GM18507 (cell line): ENCODE measurements around the gene CDK10.

Experiments used
- DNase-seq: peaks from one replicate; pipeline ENCODE4 v3.0.0; 2011; ENCODE audit warnings: low read depth; ENCODE audit not compliant: insufficient read length; ENCODE audit errors: extremely low spot score
- FAIRE-seq: peaks from 2 replicates; lab custom pipeline; 2011; peaks lifted over from hg19 to GRCh38; lab: Jason Lieb, UNC

CDK10 gene

DNA sequence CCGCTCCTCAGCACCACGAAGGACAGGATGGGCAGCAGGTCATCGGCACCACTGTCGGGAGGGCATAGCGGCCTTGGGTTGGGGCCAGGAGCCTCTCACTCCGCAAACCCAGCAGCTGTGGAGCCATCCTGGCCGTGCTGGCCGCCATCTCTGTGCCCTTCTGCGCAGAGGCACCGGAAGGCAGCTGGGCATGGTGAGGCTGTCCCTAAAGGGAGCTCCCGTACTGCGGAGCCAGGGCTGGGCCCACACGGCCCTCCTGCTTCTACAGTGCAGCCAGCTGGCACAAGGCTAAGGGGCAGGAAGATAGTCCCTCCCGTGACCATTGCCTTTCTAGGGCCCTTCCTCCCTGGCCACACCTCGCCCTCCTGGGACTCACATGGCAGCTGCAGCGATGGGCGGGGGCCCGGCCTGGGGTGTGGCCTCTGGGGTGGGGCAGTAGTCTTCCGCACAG lies 22.0 kb downstream of the CDK10 start:
- DNase-seq (no peak), FAIRE-seq (no peak)

DNA sequence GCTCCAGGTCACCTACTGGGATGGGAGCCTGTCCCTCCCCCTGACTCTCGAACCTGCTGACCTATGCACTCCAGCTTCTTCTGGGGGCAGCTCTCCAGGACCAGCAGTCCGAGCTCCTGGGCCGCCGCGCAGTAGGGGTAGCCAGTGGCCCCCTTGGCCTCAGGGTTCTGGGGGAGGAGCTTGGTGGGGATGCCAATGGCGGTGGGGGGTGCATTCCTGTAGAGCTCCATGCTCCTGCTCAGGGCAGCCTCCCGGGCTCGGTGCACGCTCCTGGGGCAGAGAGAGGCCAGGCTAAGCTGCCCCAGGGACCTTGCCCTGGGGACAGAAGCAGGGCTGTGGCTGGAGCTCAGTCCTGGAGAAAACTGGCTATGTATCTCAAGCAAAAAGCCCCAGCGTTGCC lies 22.7 kb downstream of the CDK10 start:
- DNase-seq, result no peak
- FAIRE-seq, result no peak

DNA sequence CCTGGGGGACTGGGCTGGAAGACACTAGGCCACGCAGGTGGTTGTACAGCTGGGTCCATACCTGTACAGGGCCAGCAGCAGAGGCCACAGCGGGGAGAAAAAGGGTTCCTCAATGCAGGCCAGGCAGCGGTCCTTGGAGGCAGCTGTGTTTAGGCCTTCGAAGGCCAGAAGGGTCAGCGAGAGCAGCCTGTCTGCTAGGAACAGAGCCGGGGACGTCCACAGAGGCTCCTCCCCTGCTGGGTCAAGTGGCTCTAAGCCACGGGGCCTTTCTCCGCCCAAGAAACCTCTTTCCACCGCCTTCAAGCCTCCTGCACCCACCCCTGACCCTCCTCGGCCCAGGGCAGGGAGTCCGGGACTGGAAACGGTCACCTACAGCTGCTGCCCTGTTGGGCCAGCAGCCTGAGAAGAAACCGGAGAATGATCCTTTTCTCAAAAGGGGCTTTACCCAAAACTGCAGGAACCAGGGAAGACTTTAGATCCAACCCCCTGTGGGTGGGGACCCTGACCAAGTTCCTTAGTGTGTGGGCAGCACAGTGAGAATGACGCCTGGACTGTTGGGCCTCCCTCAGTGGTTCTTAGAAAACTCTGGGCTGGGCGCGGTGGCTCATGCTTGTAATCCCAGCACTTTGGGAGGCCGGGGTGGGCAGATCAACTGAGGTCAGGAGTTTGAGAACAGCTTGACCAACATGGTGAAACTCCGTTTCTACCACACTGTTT lies 23.4 kb downstream of the CDK10 start:
- no peak for FAIRE-seq
- DNase-seq, result no peak

DNA sequence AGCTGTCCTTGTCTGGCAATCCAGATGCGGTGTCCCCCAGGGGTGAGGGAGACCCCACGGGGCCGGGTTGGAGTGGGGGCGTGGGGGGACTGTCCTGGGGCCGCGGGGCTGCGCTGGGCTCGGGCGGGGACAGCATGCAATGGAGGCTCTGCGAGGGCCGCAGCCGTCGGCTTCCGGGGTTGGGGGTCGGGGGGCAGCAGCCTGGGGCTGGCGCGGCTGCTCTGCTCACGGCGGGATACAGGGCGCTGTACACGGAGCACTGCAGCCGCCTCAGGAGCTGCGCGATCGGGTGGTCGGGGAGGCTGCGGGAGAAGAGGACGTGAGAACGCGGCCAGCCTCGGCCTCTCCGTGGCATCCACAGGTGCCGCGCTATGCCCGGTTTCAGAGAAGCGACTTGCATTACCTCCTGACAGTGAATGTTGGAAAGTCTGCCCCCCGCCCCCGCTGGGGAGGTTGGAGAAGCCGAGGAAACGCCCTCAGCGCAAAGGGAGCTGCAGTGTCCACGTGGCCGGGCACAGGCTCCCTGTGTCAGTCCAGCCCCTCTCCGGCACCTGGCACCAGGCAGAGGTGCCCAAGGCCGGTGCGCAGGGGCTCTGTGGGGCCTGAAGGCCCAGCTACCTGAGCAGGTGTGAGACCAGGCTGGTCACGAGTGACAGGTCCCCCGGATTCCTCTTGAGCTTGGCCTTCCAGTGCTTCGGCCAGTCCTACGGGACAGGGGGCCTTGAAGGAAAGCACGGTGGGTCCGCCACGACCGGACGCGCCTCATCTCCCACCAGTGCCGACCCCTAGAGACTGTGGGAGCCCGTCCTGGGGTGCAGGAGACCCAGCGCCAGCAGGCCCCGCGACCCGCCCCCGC lies 24.4 kb downstream of the CDK10 start:
- no peak for FAIRE-seq
- DNase-seq, result no peak

DNA sequence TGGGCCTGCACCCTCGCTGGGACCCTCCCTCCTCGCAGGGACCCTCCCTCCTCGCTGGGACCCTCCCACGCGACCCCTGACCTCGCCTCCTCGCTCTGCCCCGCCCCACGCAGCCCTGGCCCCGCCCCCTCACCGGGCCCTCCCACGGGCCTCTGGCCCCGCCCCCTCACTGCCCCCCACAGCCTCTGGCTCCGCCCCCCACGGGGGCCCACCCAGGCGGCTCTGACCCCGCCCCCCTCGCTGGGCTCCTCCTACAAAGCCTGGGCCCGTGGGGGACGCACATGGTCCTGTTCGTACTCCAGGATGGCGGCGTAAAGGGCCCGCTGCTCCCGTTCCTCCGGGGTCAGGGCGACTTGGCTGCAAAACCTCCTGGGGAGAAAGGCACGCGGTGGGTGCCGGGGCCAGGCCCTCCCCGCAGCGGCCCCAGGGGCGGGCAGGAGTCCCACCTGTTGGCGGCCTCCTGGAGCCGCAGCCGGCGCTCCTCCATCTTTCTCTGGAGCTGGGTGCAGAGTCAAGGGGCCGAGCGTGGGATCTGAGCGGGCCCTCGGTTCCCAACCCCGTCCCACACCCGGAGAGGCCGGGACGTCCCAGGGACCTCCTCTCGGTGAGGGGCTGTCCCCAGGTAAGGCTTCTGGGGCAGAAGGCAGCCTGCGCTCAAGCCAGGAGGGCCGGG lies 25.2 kb downstream of the CDK10 start:
- FAIRE-seq (peak; percentile 73), DNase-seq (peak; percentile 80)

DNA sequence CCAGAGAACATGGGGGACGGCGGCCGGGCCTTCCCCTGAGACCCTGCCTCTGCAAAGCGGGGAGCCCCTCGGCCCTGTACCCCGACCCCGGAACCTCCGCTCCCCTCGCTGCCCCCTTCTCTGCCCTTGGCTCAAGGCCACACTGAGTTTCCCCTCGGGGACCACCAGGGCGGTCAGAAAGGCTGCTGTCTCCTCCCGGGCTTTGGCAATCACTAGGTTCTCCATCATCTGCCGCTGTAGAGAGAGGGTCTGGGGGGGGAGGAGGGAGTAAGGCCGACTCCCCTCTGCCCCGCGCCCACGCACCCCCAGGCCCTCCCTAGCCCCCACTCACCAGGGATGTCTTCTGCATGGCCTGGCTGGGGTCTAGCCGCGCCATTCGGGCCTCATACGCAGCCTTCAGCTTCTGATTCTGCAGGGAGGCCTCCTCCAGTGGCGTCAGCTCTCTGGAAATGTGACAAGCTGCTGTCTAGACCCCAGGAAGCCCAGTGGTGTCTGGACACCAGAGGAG lies 25.8 kb downstream of the CDK10 start:
- FAIRE-seq (no peak), DNase-seq (no peak)

DNA sequence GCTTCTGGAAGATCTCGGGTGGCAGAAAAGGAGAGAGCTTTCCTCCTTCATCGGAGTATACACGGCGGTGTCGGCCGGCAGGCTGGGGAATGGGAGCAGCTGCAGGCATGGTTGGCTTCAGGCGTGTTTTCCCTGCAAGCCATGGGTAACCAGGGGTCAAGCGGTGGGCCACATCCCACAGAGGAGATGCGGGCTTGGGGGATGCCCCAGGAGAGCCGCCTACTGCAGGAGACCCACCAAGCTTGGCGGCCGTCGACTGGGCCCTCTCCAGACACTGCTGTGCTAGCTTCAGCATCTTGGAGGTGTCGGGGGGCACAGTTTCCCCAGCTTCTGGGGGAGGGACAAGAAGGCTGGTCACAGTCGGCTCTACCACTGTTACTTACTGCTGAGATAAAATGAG lies 30.0 kb downstream of the CDK10 start:
- no peak for FAIRE-seq

DNA sequence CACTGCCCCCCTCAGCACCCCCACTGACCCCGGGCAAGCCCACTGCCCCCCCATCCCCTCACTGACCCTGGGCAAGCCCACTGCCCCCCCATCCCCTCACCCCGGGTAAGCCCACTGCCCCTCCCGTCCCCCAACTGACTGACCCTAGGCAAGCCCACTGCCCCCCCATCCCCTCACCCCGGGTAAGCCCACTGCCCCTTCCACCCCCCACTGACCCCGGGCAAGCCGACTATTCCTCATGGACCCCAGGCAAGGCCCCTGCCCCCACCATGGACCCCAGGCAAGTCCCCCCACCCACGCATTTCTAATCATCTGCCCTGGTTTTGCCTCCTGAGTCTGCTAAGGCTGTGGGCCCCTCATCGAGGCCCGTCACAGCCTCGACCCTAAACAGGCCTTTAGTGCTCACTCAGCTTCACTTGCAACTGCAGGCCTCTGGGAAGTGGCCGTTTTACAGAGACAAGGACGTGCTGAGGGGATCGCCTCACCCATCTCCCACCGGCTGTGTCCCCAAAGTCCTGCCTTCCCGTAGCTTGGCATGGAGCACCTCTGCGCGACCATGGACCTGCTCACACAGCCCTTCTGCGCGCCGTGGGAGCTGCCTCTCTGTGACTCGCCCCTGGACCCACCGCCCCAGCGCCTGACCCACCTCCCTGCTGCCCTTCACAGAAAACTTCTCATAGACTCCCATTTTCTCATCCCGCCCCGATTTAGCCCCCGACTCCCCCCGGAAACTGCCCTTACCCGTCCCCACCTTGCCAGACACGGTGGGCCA lies 30.6 kb downstream of the CDK10 start:
- FAIRE-seq, result no peak
- no peak for DNase-seq

More for the DNA sequence above, 30.0 kb downstream of the CDK10 start:
- DNase-seq, result no peak

DNA sequence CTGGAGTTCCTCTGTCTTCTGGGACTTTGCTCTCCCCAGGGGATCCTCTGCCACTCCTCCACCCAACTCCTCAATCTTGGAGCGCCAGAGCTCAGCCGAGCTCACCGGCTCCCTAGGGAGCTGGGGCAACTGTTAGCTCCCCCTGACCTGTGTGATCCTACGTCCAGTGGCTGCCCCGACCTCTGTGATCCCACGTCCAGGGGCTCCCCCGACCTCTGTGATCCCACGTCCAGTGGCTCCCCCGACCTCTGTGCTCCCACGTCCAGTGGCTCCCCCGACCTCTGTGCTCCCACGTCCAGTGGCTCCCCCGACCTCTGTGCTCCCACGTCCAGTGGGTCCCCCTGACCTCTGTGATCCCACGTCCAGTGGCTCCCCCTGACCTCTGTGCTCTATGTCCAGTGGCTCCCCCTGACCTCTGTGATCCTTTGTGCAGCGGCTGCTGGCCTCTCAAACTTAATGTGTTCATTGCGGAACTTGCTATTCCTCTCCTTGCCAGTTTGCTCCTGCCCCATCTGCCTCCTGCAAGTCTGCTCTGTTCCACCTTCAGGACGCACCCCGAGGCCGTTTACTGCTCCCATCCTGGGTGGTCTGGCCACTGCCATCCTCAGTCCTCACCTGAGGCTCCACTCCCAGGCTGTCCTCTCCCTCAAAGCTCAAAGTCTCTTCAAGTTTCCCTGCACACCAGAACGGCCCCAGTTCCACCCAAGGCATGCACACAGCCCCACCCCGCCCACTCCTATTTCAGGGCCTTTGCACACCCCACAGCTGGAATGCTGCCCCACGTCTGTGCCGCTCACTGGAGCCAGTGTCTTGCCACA lies 31.4 kb downstream of the CDK10 start:
- DNase-seq (no peak), FAIRE-seq (no peak)

DNA sequence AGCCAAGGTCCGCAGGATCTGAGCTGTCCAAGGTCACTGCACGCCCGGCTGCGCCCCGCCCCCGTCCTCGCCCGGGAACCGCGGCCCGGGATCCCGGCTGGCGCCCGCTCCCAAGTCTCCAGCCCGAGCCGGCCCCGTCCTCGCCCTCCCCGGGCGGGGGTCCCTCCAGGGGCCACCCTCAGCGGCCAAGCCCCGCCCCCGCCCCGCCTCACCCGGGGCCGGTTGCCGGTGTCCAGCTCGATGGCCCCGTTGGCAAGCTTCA lies 34.0 kb downstream of the CDK10 start:
- no peak for DNase-seq
- no peak for FAIRE-seq

DNA sequence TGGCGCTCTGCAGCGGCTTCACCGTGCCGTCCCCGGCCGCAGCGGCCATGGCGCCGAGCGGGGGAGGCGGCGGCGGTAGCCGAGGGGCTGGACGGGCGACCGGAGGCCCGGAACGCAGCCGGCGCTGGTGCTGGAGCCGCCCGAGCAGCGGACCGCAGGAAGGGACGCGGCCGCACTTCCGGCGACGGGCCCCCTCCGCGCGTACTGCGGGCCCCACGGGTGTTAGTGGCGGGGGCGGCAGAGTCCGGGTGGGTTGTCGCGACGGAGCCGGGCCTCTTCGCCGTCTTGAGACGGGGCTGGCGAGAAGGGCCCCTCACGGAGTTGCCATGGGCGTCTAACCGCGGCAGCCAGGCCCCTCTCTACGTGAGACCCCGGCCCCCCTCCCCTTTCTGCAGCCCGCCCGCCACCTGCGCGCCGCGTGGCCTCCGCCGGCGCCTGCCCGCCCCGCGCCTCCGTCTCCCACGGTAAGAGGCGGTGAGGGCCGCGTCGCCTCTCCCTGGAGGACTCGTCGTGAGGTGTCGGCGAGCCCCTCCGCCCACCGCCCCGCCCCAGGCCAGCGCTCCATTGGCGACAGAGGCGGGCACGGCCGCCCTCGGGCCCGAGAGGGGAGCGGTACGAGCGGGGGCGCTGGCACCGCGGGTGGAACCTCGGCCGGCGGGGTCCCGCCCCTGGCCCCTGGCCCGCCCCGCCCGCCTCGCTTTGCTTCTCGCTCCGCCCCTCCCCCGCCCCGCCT lies 34.5 kb downstream of the CDK10 start, which contains the start of the genes VPS9D1 and ZNF276:
VPS9D1 (minus strand) TSS at position 86 of the 733 bp plus-strand sequence; CDS start at position 49, 37 bp downstream.
ZNF276 (plus strand) TSS at position 725 of the 733 bp plus-strand sequence. CDS start 104 bp downstream, outside the sequence.
- DNase-seq (no peak), FAIRE-seq (peak; percentile 48)

DNA sequence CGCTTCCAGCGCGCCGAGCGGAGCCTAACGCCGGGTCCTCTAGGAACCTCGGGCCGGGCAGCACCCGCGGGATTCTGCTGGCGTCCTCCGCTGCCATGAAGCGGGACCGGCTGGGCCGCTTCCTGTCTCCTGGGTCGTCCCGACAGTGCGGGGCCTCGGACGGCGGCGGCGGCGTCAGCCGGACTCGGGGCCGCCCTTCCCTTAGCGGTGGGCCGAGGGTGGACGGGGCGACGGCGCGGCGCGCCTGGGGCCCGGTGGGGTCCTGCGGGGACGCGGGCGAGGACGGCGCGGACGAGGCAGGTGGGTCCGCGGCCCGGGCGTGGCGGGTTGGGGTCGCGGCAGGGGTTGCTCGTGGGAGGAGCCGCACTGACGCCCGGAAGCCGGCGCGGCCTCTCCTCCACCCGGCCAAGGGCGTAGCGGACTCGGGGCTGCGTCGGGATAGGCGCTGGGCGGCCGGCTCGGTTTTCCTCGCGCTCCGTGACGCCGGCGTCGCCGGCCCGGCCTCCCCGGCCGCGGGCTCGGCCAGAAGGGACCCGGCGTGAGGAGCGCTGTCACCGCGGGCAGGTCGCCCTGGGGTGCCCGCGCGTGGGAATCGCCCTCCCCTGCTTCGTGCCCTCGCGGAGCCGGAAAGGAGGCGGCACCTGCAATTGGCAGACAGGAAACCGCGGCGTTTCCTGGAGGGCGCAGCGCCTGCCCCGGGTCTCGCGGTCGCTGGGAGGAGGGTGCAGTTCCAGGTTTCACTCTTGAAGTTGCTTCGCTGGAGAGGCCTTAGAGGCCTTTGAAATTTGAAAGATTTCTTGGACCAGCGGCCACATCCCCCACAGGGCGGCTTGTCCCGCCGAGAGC lies 35.3 kb downstream of the CDK10 start:
- FAIRE-seq, result peak; percentile 66
- no peak for DNase-seq

DNA sequence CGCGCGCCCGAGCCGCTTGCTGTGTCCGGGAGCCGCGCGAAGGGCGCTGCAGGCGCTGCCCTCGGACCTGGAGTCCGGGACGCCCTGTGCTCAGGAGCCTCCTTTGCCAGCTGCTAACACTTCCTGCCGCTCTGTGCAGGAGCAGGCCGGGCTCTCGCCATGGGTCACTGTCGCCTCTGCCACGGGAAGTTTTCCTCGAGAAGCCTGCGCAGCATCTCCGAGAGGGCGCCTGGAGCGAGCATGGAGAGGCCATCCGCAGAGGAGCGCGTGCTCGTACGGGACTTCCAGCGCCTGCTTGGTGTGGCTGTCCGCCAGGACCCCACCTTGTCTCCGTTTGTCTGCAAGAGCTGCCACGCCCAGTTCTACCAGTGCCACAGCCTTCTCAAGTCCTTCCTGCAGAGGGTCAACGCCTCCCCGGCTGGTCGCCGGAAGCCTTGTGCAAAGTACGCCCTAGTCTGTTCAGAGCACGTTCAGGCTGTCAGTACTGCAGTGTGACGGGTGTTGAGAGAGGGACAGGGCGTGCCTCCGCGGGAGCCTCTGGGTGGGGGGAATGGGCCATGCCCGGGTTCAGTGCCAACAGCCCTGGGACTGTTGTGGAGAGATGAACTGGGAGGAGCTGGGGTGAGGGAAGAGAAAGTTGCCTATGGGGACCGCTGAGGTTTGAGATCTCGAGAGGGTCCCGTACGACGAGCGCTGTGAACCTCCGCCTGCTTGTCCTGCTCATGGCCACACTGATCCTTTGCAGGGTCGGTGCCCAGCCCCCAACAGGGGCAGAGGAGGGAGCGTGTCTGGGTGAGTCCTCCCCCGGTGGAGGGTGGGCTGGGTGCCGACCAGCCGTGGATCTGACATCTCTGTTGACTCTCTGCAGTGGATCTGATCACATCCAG lies 36.1 kb downstream of the CDK10 start:
- peak; percentile 83 for FAIRE-seq
- no peak for DNase-seq

DNA sequence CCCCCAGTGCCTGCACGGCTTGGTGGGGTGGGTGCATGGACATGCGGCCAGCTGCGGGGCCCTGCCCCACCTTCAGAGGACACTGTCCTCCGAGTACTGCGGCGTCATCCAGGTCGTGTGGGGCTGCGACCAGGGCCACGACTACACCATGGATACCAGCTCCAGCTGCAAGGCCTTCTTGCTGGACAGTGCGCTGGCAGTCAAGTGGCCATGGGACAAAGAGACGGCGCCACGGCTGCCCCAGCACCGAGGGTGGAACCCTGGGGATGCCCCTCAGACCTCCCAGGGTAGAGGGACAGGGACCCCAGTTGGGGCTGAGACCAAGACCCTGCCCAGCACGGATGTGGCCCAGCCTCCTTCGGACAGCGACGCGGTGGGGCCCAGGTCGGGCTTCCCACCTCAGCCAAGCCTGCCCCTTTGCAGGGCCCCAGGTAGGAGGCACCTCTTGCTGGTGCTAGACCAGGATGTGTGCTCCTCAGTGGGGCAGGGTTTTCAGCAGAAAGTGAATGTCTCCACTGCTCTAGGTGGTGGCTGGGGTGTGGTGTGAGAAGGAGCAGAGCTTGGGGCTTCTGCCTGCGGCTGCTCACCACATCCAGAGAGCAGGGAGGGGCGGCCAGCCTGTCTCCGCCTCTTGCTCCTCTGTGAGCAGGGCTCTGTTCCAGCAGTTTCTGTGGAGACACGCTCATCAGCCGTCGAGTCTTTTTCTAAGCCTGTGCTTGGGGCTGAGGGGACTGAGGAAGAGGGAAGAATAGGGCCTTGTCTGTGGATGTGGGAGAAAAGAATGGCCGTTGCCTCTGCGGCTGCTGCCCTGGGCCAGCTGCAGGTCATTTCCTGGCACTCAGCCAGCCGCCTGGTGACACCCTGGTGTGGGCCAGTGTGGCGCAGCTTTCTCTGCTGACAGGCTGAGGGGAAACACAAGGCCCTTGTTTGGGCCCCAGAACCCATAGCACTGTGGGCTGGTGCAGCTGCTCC lies 37.1 kb downstream of the CDK10 start:
- no peak for FAIRE-seq
- no peak for DNase-seq
